ENCODE results near the gene C12orf42.
"Not testable (repeated sequence)": the region's sequence is repeated elsewhere in the genome, so short reads cannot be mapped to it uniquely, and the experiment has no call there.

Gene C12orf42

DNA sequence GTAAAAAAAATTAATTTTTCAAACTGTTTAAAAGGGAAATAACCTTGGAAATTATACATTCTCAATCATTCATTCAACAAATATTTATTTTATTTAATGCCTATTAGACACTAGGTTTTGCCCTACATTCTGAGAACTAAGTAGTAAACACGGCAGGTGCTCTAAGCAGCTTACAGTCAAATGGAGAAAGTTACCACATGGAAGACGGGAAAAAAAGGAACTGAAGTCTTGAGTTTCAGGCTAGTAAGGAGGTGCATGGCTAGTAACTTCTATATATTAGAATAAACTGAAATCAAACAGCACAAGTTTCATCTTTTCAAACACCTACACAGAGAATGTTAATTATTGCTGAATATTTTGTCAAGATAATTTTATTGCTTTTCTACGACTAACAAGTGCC is 52.9 kb downstream of the C12orf42 start:
- TF ChIP-seq, protein P1, sequence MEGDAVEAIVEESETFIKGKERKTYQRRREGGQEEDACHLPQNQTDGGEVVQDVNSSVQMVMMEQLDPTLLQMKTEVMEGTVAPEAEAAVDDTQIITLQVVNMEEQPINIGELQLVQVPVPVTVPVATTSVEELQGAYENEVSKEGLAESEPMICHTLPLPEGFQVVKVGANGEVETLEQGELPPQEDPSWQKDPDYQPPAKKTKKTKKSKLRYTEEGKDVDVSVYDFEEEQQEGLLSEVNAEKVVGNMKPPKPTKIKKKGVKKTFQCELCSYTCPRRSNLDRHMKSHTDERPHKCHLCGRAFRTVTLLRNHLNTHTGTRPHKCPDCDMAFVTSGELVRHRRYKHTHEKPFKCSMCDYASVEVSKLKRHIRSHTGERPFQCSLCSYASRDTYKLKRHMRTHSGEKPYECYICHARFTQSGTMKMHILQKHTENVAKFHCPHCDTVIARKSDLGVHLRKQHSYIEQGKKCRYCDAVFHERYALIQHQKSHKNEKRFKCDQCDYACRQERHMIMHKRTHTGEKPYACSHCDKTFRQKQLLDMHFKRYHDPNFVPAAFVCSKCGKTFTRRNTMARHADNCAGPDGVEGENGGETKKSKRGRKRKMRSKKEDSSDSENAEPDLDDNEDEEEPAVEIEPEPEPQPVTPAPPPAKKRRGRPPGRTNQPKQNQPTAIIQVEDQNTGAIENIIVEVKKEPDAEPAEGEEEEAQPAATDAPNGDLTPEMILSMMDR (IDR thresholded peaks at IDR 0.05; ENCODE audit: low read depth, low read length): no peak
- H3K4me3 ChIP-seq (ENCODE audit: low read depth, low read length): no peak overlapping the region

DNA sequence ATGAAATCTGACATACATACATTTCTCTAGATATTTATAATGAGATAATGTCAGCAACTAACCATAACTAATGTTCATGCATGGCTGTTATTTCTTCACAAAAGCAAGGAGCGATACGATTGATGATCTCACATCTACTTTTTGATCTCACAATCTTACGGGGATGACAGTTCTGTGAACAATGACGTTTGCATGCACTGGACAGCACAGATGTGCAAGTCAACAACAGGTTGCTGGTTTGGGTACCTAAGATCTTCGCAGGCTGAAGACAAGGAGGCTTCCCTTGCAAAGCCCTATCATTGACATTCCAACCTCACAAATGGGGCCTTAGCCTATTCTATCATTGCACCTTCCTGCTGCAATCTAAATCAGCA is 53.6 kb downstream of the C12orf42 start:
- no peak overlapping the region for H3K4me3 ChIP-seq (ENCODE audit: low read depth, low read length)
- TF ChIP-seq, protein P1 (IDR thresholded peaks at IDR 0.05; ENCODE audit: low read depth, low read length): no peak

DNA sequence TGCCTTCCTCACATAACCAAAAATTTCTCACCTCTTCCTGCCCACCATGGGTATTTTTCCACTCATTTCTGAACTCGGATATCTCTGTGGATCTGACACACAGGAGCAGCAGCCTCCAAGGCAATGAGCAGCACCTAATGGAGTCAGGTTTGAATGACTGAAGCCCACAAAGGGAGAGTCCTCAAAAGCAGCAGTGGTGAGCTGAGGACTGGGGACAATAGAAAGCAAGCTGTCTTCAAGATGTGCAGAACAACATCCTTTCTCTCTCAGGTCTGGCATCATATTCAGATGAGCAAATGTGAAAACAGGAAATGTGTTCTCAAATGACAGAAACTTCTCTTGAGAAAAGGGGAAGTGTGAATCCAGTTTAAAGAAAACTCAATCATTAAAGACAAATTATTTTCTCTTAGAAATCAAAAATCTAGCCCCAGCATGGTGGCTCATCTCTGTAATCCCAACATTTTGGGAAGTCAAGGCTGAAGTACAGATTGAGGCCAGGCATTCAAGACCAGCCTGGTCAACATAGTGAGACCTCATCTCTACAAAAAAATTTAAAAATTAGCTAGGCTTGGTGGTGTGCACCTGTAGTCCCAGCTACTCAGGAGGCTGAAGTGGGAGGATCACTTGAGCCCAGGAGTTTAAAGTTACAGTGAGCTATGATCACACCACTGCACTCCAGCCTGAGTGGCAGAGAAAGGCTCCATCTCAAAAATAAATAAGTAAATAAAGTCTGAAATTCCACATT is 54.2 kb downstream of the C12orf42 start:
- no peak overlapping the region for H3K4me3 ChIP-seq (ENCODE audit: low read depth, low read length)
- TF ChIP-seq, protein P1 (IDR thresholded peaks at IDR 0.05; ENCODE audit: low read depth, low read length): no peak

DNA sequence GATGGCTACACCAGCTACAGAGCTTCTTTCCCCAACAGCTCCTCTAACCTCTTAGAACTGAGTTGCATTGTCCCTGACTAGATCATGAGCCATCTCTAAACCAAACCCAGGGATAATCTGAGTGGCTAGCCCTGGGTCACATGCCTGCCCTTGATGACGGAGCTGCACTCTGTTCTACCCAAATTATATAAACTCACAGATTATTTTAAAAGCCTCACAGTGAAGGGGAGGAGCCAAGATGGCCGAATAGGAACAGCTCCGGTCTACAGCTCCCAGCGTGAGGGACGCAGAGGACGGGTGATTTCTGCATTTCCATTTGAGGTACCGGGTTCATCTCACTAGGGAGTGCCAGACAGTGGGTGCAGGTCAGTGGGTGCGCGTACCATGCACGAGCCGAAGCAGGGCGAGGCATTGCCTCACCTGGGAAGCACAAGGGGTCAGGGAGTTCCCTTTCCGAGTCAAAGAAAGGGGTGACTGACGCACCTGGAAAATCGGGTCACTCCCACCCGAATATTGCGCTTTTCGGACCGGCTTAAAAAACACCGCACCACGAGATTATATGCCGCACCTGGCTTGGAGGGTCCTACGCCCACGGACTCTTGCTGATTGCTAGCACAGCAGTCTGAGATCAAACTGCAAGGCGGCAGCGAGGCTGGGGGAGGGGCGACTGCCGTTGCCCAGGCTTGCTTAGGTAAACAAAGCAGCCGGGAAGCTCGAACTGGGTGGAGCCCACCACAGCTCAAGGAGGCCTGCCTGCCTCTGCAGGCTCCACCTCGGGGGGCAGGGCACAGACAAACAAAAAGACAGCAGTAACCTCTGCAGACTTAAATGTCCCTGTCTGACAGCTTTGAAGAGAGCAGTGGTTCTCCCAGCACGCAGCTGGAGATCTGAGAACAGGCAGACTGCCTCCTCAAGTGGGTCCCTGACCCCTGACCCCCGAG is 61.3 kb downstream of the C12orf42 start:
- not testable (repeated sequence) for H3K4me3 ChIP-seq (ENCODE audit: low read depth, low read length)

DNA sequence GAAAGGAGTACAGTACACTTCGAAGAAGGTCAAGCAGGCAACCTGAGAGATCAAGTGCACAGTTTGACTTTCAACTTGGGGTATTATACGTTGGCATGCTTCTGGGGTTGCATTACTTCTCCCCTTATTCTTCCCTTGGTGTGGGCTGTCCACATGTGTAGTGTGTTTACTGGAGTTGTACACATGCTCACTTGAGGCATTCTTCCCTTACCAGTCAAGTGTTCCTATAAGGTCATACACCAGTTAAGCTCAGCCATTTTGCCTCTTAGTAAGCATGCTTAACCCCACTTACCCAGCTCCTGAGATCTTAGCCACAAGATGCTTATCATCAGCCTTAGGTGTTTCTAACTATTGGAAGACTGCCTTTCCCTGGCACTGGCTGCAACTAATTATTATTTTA is 63.8 kb downstream of the C12orf42 start:
- H3K4me3 ChIP-seq (ENCODE audit: low read depth, low read length): no peak overlapping the region
- TF ChIP-seq, protein P1 (IDR thresholded peaks at IDR 0.05; ENCODE audit: low read depth, low read length): no peak

DNA sequence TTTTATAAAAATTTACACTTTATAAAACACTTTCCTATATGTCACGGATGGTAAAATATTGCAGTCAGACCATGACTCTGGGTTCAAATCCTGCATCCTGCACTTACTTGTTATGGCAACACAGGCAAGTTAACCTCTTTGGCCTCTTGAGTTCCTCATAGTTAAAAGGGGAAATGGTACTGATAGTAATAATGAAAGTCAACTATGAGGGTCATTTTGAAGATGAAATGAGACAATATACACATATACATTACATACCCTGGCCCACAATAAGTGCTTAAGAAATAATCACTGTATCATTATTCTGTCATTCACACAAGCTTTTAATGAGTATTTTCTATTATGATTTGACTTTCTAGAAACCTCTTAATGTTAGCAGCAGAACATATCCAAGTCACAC is 64.4 kb downstream of the C12orf42 start:
- H3K4me3 ChIP-seq (ENCODE audit: low read depth, low read length): no peak overlapping the region
- TF ChIP-seq, protein P1 (IDR thresholded peaks at IDR 0.05; ENCODE audit: low read depth, low read length): no peak

DNA sequence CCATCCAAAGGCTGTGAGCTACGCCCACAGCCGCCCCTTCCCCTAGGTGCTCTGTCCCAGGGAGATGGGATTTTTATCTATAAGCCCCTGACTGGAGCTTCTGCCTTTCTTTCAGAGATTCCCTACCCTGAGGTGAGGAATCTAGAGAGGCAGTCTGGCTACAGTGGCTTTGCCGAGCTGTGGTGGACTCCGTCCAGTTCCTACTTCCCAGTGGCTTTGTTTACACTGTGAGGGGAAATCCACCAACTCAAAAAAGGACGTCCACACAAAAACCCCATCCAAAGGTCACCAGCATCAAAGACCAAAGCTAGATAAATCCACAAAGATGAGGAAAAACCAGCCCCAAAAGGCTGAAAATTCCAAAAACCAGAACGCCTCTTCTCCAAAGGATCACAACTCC is 70.1 kb downstream of the C12orf42 start:
- H3K4me3 ChIP-seq (ENCODE audit: low read depth, low read length): not testable (repeated sequence)

DNA sequence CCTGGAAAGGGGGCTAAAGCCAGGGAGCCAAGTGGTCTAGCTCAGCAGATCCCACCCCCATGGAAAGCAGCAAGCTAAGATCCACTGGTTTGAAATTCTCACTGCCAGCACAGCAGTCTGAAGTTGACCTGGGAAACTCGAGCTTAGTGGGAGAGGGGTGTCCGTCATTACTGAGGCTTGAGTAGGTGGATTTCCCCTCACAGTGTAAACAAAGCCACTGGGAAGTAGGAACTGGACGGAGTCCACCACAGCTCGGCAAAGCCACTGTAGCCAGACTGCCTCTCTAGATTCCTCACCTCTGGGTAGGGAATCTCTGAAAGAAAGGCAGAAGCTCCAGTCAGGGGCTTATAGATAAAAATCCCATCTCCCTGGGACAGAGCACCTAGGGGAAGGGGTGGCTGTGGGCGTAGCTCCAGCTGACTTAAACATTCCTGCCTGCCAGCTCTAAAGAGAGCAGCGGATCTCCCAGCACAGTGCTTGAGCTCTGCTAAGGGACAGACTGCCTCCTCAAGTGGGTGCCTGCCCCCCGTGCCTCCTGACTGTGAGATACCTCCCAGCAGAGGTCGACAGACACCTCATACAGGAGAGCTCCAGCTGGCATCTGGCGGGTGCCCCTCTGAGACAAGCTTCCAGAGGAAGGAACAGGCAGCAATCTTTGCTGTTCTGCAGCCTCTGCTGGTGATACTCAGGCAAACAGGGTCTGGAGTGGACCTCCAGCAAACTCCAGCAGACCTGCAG is 70.8 kb downstream of the C12orf42 start:
- H3K4me3 ChIP-seq (ENCODE audit: low read depth, low read length): not testable (repeated sequence)
